ENCODE measurements around the gene KDM4B.

Gene KDM4B

DNA sequence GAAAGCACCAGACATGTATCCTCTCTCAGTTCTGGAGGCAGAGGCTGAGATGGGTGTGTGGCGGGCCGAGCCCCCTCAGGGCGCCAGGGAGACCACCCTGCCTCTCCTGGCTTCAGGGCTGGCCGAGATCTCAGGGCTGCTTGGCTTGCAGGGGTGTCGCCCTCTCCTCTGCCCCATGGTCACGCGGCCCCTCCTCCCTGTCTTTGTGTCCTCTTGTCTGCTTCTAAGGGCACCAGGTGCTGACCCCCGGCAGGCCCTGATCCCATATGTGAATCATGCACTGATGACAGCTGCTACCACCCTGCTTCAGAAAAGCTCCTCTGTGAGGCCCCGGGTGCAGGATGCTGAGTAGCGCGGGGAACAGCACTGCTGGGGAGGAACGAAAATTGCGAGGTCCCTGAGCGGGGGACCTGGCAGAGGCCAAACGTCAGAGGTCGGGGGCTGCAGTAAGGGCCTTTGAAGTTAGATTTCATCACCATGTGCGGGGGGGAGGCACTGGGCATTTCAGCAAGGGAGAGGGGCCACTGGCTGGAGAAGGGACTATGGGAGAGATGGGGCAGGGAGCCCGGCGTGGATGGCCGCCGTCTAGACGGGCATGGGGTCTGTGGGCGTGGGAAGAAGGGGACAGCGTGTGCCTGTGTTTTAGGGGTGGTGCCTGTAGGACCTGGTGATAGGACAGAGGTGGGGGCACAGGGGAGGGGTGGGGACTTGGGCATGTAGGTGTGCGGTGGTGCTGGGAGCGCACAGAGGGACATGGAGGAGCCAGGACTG lies 125.2 kb downstream of the KDM4B start:
- no peak for DNase-seq

- no peak for DNase-seq
Measured at GRCh38 chr19:5094768-5095567, 126.1 kb downstream of the KDM4B start.

DNA sequence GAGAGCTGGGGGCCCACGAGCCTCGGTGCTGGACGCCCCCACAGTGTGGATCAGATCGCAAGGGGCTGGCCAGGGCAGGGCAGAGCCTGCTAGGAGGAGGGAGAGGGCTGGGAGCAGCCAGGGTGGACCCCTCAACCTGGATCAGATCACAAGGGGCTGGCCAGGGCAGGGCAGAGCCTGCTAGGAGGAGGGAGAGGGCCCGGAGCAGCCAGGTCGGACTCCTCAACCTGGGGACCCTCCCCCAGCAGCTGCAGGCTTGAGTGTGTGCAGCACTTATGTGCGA lies 126.6 kb downstream of the KDM4B start:
- no peak for DNase-seq

DNA sequence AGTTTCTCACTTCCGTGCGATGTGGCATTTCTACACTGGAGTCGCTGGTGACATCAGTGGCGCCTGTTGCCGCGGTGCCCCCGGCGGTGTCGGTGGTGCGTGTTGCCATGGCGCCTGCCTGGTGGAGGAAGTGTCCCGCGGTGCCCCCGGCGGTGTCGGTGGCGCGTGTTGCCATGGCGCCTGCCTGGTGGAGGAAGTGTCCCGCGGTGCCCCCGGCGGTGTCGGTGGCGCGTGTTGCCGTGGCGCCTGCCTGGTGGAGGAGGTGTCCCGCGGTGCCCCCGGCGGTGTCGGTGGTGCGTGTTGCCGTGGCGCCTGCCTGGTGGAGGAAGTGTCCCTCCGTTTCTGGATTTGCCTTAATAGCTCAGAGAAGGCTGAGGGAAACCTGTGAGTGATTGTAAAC lies 127.6 kb downstream of the KDM4B start:
- no peak for DNase-seq

- DNase-seq = no peak
Measured at GRCh38 chr19:5097331-5097930, 128.5 kb downstream of the KDM4B start.

DNA sequence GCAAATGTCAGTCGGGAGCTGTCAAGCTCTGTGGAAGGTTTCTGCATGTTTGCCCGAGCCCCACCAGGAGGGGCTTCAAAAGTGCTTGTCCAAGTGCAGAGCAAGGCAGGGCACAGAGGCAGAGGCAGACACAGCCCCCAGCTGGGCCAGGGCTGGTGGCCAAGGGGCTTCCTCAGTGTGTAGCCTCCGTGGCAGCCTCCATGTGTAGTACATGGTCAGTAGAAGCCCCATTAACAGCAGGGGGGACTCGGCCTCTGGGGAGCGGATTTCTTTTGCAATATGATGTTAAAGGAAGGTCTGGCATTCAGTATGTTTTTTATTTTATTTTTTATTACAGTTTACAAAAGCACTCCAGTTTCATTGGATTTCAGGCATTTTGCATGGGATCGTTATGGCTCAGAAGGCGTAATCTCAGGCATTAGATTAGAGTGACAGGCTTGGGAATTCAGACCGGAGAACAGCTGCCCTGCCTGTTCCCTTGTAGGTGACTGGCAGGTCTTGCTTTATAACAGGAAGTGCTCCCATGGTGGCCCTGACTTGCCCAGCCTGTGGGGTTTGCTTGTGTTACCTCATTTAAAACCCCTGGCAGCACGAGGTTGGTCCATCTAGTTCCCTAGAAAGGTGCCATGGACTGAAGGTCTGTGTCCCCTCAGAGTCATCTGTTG lies 129.2 kb downstream of the KDM4B start:
- DNase-seq = no peak

GRCh38 chr19:5098646-5099045 lies 129.7 kb downstream of the KDM4B start:
- DNase-seq = no peak

DNA sequence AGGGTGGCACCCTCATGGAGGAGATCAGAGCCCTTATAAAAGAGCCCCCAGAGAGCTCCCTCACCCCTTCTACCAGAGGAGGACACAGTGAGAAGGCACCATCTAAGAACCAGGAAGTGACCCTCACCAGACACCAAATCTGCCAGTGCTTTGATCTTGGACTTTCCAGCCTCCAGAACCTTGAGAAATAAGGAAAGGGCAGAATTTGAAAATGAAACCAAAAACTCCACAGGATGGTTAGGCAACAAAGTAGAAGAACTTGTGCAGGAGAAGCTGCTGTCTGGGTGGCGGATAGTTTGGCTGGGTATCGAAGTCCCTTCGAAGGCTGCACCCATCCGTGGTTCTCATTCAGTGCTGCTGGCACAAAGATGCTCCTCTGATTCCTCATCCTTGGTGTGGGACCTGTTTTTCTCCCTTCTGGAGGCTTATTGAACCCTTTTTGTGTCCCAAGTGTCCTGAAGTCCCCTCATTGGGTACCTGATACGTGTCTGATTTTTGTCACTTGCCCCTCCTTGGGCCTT lies 130.8 kb downstream of the KDM4B start:
- DNase-seq = no peak

- no peak for DNase-seq
Measured at GRCh38 chr19:5101871-5102270, 133.0 kb downstream of the KDM4B start.

DNA sequence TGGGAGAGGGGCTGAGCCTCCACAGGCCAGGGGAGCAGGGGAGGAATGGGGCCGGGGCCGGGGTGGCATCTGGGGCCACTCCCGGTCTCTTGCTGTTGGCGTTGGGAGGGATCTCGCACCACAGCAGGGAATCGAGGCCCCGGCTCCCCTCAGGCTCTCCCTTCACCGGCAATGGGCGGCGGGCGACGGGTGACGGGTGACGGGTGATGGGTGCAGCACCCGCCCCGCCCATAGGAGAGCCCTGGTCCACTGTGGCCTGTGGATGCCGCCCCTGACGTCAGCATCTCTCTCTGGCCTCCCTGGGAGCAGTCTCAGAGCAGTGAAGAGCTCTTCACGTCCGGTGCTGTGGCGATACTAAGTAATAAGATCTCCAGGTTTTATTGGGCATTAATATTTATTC lies 133.6 kb downstream of the KDM4B start:
- DNase-seq = no peak

- no peak for DNase-seq
Measured at GRCh38 chr19:5103061-5103701, 134.3 kb downstream of the KDM4B start.

GRCh38 chr19:5103812-5104410 lies 135.0 kb downstream of the KDM4B start:
- no peak for DNase-seq

- no peak for DNase-seq
Measured at GRCh38 chr19:5104871-5105351, 136.0 kb downstream of the KDM4B start.

GRCh38 chr19:5106191-5106726 lies 137.3 kb downstream of the KDM4B start:
- no peak for DNase-seq

GRCh38 chr19:5106971-5107370 lies 138.1 kb downstream of the KDM4B start:
- DNase-seq = no peak

DNA sequence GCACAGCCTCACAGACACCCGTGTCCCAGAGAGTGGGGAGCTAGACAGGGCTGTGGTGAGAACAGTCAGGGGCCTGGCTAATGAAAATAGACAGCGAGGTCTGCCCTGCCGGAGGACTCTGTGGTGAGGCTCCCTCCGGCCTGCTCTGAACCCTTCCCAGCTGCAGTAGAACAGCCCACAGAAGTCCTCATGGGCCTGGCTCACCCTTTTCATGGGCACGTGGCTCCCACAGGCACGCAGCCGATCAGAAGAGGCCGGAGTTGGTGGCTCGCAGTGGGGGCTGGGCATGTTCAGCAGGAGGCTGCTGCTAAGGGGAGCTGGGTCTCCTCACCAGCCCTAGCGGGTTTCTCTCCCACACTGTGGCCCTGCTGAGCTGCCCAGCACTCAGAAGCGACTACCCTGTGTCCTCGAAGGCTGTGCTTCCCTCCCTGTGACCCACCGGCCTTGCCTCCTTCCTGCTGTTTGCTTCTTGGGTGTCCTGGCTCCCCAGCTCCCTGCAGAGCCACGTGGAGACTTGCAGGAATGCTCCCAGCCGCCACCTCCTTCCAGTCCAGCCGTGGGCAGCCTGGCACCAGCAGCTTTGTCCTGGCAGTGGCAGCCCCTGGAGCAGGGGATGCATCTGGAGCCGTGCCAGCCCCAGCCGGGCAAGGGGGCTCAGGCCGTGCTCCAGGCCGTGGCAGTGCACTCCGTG lies 138.7 kb downstream of the KDM4B start:
- no peak for DNase-seq

DNA sequence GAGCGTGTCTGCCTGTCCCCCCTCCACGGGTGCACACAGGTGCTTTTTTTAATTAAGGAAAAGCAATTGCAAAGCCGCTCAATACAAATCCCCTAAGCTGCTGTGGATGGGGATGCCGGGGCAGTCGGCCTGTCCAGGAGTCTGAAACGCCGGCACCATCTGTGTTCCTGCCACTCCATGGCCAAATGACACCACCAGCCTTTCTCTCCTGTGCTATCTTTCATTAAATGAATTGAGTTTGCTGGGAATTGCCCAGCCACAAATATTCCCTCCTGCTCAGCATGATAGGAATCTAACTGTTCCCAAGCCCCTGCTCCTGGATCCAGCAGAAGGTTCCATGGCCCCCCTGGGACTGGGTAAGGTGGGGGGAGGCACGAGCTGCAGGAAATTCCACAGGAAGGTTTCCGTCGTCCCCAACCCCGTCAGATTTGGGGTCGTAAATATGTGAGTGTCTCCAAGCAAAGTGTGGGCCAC lies 139.2 kb downstream of the KDM4B start:
- no peak for DNase-seq

- no peak for DNase-seq
Measured at GRCh38 chr19:5108866-5109265, 140.0 kb downstream of the KDM4B start.

DNA sequence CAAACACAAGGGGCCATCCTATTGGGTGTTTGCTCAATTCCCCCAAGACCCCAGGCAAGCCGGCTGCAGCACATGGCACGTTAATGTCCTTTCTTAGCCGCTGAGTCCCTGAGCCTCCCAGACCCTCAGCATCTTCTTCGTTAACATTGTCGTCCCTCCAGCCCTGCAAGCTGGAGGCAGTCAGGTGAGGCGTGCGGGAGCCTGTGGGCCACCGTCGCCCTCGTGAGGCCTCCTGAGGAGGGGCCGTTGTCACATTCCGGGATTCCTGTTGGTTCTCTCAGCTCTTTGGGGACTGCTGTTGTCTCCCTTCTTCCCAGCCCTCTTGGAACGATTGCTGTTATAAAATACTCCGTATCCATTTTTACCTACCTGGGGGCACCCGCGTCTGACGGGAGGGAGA lies 140.6 kb downstream of the KDM4B start:
- DNase-seq = no peak

GRCh38 chr19:5110546-5110945 lies 141.6 kb downstream of the KDM4B start:
- DNase-seq = no peak

- DNase-seq = no peak
Measured at GRCh38 chr19:5111051-5111450, 142.1 kb downstream of the KDM4B start.
